ENCODE results near the gene SIK1.
"Not testable (repeated sequence)": the region's sequence is repeated elsewhere in the genome, so short reads cannot be mapped to it uniquely, and the experiment has no call there.

DNA sequence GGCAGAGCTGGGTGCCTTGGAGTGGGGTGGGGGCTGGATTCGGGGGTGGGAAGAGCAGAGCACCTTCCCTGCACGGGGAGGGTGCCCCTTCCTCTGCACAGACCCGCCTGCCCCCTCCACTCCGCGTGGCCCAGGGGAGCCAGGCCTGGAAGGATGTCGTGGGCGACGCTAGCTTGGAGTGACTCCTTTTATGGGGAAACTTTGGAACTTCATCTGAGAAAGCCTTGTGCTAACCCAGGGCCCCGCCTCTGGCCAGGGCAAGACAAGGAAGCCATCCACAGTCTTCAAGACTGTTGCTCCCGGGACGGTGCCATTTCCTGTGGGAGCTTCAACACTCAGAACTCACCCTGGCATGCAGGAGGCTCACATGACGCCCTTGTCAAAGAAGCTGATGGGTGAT is 15.6 kb upstream of the SIK1 start:
- TF ChIP-seq, protein P1, sequence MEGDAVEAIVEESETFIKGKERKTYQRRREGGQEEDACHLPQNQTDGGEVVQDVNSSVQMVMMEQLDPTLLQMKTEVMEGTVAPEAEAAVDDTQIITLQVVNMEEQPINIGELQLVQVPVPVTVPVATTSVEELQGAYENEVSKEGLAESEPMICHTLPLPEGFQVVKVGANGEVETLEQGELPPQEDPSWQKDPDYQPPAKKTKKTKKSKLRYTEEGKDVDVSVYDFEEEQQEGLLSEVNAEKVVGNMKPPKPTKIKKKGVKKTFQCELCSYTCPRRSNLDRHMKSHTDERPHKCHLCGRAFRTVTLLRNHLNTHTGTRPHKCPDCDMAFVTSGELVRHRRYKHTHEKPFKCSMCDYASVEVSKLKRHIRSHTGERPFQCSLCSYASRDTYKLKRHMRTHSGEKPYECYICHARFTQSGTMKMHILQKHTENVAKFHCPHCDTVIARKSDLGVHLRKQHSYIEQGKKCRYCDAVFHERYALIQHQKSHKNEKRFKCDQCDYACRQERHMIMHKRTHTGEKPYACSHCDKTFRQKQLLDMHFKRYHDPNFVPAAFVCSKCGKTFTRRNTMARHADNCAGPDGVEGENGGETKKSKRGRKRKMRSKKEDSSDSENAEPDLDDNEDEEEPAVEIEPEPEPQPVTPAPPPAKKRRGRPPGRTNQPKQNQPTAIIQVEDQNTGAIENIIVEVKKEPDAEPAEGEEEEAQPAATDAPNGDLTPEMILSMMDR (IDR thresholded peaks at IDR 0.05), result not testable (repeated sequence)
- not testable (repeated sequence) for TF ChIP-seq POLR2A, EP300 (IDR thresholded peaks at IDR 0.05)

Data from upper lobe of left lung (tissue), 4 donors.